CD4-positive, CD25-positive, alpha-beta regulatory T cell (primary cell): Measurements from ENCODE around the gene SURF2. TPM values are rescaled to one million over a fixed set of nuclear protein-coding genes. Genes with fewer than 3 reads are reported as not detected.

Experiments used
- ATAC-seq, 2 donors: fragments of 150-1000 bp; cut with Tn5 transposase; one replicate each; pipeline ENCODE4 v1.10.0; 2021; ENCODE audit warnings: low read depth in 2 of 2, moderate number of reproducible peaks in 2 of 2, moderate library complexity in 1 of 2
- DNase-seq, 3 donors: peaks; one replicate each; pipeline versions ENCODE4 v3.0.0 to v3.0.0-alpha.2; 2012 to 2022; ENCODE audit warnings: mixed read lengths in 1 of 3
- H3K27ac ChIP-seq: one replicate; pipeline ENCODE4 v1.7.0; 2013; ENCODE audit warnings: mild to moderate bottlenecking, low read length; ENCODE audit not compliant: insufficient read depth, poor library complexity, severe bottlenecking
- H3K27me3 ChIP-seq: one replicate; pipeline ENCODE4 v1.7.0; 2013; ENCODE audit warnings: low read length; ENCODE audit not compliant: control insufficient read depth, insufficient read depth
- H3K36me3 ChIP-seq: one replicate; pipeline ENCODE4 v1.7.0; 2013; ENCODE audit warnings: mild to moderate bottlenecking, low read length, moderate library complexity; ENCODE audit not compliant: control insufficient read depth, insufficient read depth
- H3K4me1 ChIP-seq: 2 replicates; pipeline ENCODE4 v1.7.0; 2013; ENCODE audit warnings: mild to moderate bottlenecking, low read length; ENCODE audit not compliant: insufficient read depth, control insufficient read depth, poor library complexity, severe bottlenecking
- H3K4me3 ChIP-seq: one replicate; pipeline ENCODE4 v1.7.0; 2013; ENCODE audit warnings: low read depth, mild to moderate bottlenecking, low read length, moderate library complexity
- H3K9me3 ChIP-seq, 2 experiments: 1 replicate in 1 of 2; 2 replicates in 1 of 2; pipeline ENCODE4 v1.7.0; 2013; ENCODE audit warnings: low read length in 2 of 2, mild to moderate bottlenecking in 1 of 2, moderate library complexity in 1 of 2; ENCODE audit not compliant: control insufficient read depth in 2 of 2
- H3K27ac Mint-ChIP-seq, 3 donors: one replicate each; pipeline ENCODE4 v1.8.0; 2020 to 2022; ENCODE audit warnings: mild to moderate bottlenecking in 3 of 3, mixed read lengths in 3 of 3, moderate library complexity in 2 of 3
- H3K27me3 Mint-ChIP-seq: one replicate; pipeline ENCODE4 v1.8.0; 2022; ENCODE audit warnings: mild to moderate bottlenecking, mixed read lengths
- H3K36me3 Mint-ChIP-seq: one replicate; pipeline ENCODE4 v1.8.0; 2020; ENCODE audit warnings: mixed read lengths
- H3K4me1 Mint-ChIP-seq, 4 donors: one replicate each; pipeline ENCODE4 v1.8.0; 2020 to 2022; ENCODE audit warnings: mixed read lengths in 4 of 4, mild to moderate bottlenecking in 1 of 4
- H3K4me3 Mint-ChIP-seq, 4 donors: one replicate each; pipeline ENCODE4 v1.8.0; 2020 to 2022; ENCODE audit warnings: mild to moderate bottlenecking in 4 of 4, mixed read lengths in 4 of 4, moderate library complexity in 3 of 4
- H3K9me3 Mint-ChIP-seq, 7 donors: one replicate each; pipeline ENCODE4 v1.8.0; 2020 to 2022; ENCODE audit warnings: mixed read lengths in 7 of 7, mild to moderate bottlenecking in 3 of 7, moderate library complexity in 2 of 7
- polyA plus RNA-seq, 4 donors: library from polyadenylated mRNA; unstranded; fragments of 300-500 nt; fragmentation: Illumina TruSeq; gene quantifications; one replicate each; pipeline ENCODE4 v1.2.3, GENCODE V29; 2021
- total RNA-seq: library from RNA; stranded (reverse); gene quantifications from one replicate; pipeline ENCODE4 v1.2.3, GENCODE V29; 2022

SURF2 gene
- total and polyA plus RNA-seq, 5 donors from 2014 or later = 24.3 to 47.1 (median 34.6) TPM

GRCh38 chr9:133408042-133408441 is 51.7 kb downstream of the SURF2 start:
- Histone ChIP-seq H3K36me3 (peaks cover 68% of the 10 kb centered on the region), H3K9me3 (no peaks in the 10 kb centered on the region), H3K27me3 (no peaks in the 10 kb centered on the region), H3K4me3 (no peak overlapping the region), H3K27ac (no peak overlapping the region), H3K4me1 (no peaks in the 10 kb centered on the region)
- H3K27me3 Mint-ChIP-seq = no peaks in the 10 kb centered on the region
- H3K9me3 Mint-ChIP-seq = no peaks in the 10 kb centered on the region
- no peak for DNase-seq
- no peak overlapping the region for H3K27ac Mint-ChIP-seq
- ATAC-seq = no peak
- H3K4me1 Mint-ChIP-seq = peaks cover 0 to 22% (median 11%) of the 10 kb centered on the region in 4 donors
- peaks cover 31% of the 10 kb centered on the region for H3K36me3 Mint-ChIP-seq
- H3K4me3 Mint-ChIP-seq = no peak overlapping the region

Other genes with a start within 250 kb of the SURF2 start
- gene RALGDS, start 235.3 kb upstream of the SURF2 start, total RNA-seq = 228 TPM
- gene RALGDS, start 235.3 kb upstream of the SURF2 start, polyA plus RNA-seq = 10 to 100 TPM; 34.6 to 64.2 (median 49.2) TPM
- 1.5 TPM for gene GBGT1, start 192.6 kb upstream of the SURF2 start, total RNA-seq
- 1 to 10 TPM in 1 of 4 donors, under 1 TPM in 1, not detected in 2; 0.67 to 1.6 TPM for gene GBGT1, start 192.6 kb upstream of the SURF2 start, polyA plus RNA-seq
- gene OBP2B, start 147.3 kb upstream of the SURF2 start, total RNA-seq = not detected
- gene OBP2B, start 147.3 kb upstream of the SURF2 start, polyA plus RNA-seq = not detected
- 0.62 TPM for gene ABO, start 81.3 kb upstream of the SURF2 start, total RNA-seq
- gene ABO, start 81.3 kb upstream of the SURF2 start, polyA plus RNA-seq = not detected
- 14.6 TPM for gene SURF6, start 20.4 kb upstream of the SURF2 start, total RNA-seq
- 1 to 10 TPM; 5.4 to 8.4 (median 6.9) TPM for gene SURF6, start 20.4 kb upstream of the SURF2 start, polyA plus RNA-seq
- 29.3 TPM for gene MED22, start 8.4 kb upstream of the SURF2 start, total RNA-seq
- gene MED22, start 8.4 kb upstream of the SURF2 start, polyA plus RNA-seq = 10 to 100 TPM in 3 of 4 donors, 1 to 10 TPM in 1; 7.3 to 16.2 (median 11.1) TPM
- 1,813 TPM for gene RPL7A, start 8.3 kb upstream of the SURF2 start, total RNA-seq
- 1,000 to 10,000 TPM in 2 of 4 donors, 100 to 1,000 TPM in 2; 747 to 1,102 (median 951) TPM for gene RPL7A, start 8.3 kb upstream of the SURF2 start, polyA plus RNA-seq
- gene SURF1, start 63 bp upstream of the SURF2 start, total RNA-seq = 41.8 TPM
- 100 to 1,000 TPM; 114 to 120 (median 115) TPM for gene SURF1, start 63 bp upstream of the SURF2 start, polyA plus RNA-seq
- gene SURF4, start 19.5 kb downstream of the SURF2 start, total RNA-seq = 132 TPM
- gene SURF4, start 19.5 kb downstream of the SURF2 start, polyA plus RNA-seq = 100 to 1,000 TPM; 189 to 227 (median 212) TPM
- gene STKLD1, start 19.8 kb downstream of the SURF2 start, total RNA-seq = 0.86 TPM
- gene STKLD1, start 19.8 kb downstream of the SURF2 start, polyA plus RNA-seq = under 1 TPM; 0.09 to 0.28 (median 0.15) TPM
- gene REXO4, start 61.5 kb downstream of the SURF2 start, total RNA-seq = 19.4 TPM
- gene REXO4, start 61.5 kb downstream of the SURF2 start, polyA plus RNA-seq = 10 to 100 TPM in 3 of 4 donors, 1 to 10 TPM in 1; 9.8 to 17.8 (median 14.7) TPM
- 0.47 TPM for gene ADAMTS13, start 65.8 kb downstream of the SURF2 start, total RNA-seq
- gene ADAMTS13, start 65.8 kb downstream of the SURF2 start, polyA plus RNA-seq = under 1 TPM in 1 of 4 donors, not detected in 3; 0.10 TPM
- 1.8 TPM for gene CACFD1, start 103.4 kb downstream of the SURF2 start, total RNA-seq
- gene CACFD1, start 103.4 kb downstream of the SURF2 start, polyA plus RNA-seq = 1 to 10 TPM; 1.2 to 3.0 (median 1.7) TPM
- gene SLC2A6, start 122.5 kb downstream of the SURF2 start, total RNA-seq = 1.8 TPM
- 1 to 10 TPM in 3 of 4 donors, under 1 TPM in 1; 0.63 to 2.2 (median 1.6) TPM for gene SLC2A6, start 122.5 kb downstream of the SURF2 start, polyA plus RNA-seq
- not detected for gene MYMK, start 168.4 kb downstream of the SURF2 start, total RNA-seq
- gene MYMK, start 168.4 kb downstream of the SURF2 start, polyA plus RNA-seq = not detected
- not detected for gene ADAMTSL2, start 178.2 kb downstream of the SURF2 start, total RNA-seq
- not detected for gene ADAMTSL2, start 178.2 kb downstream of the SURF2 start, polyA plus RNA-seq